ENCODE measurements around the gene ENPP6.
"Not testable (repeated sequence)": the region's sequence is repeated elsewhere in the genome, so short reads cannot be mapped to it uniquely, and the experiment has no call there.

Gene ENPP6

GRCh38 chr4:184215709-184216328, 1.9 kb downstream of the ENPP6 start:
- Histone ChIP-seq H3K9me3 (ENCODE audit: low read length) (no peaks in the 10 kb centered on the region), H3K9me2 (ENCODE audit: low read depth, low read length) (no peaks in the 10 kb centered on the region), H3K4me1 (ENCODE audit: insufficient read depth, low read length, severe bottlenecking) (no peaks in the 10 kb centered on the region), H2AFZ (ENCODE audit: low read length) (no peak overlapping the region), H3K27me3 (ENCODE audit: insufficient read depth, low read length) (0 out of 2 replicates have a peak, but pooled peaks cover 6% of the 10 kb centered on the region), H4K20me1 (ENCODE audit: insufficient read depth, low read length) (no peaks in the 10 kb centered on the region), H3K4me2 (ENCODE audit: low read length) (no peak overlapping the region), H3K9ac (ENCODE audit: low read length) (no peak overlapping the region), H3K27ac (ENCODE audit: low read depth, low read length, poor library complexity, severe bottlenecking) (no peak overlapping the region), H3K4me3 (ENCODE audit: low read depth, low read length, poor library complexity, severe bottlenecking) (no peak overlapping the region), H3K79me2 (ENCODE audit: insufficient read depth, low read length) (no peaks in the 10 kb centered on the region), H3K36me3 (ENCODE audit: insufficient read depth, low read length) (no peaks in the 10 kb centered on the region), H3F3A (ENCODE audit: insufficient read depth, low read length) (no peaks in the 10 kb centered on the region)
- no peak for TF ChIP-seq CTCF (IDR thresholded peaks at IDR 0.05; ENCODE audit: low read length)
- TF ChIP-seq EZH2 (IDR thresholded peaks at IDR 0.05; ENCODE audit: borderline replicate concordance, low read length) = no peak

DNA sequence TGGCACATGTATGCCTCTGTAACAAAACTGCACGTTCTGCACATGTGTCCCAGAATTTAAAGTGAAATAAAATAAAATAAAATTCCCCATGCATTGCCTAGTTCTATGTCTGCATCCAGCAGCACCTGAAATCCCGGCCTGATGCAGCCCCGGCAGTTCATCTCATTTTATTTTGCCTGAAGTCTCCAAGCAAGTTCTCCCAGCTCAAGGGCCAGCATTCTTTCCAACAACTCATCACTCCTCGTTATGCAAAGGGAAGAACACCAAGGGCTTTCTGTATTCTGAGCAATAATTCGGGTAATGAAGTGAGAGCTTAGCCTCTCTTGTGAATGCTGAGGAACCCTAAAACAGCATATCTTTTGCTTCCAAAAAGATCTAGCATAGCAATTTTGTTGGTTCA, 2.7 kb downstream of the ENPP6 start:
- no peaks in the 10 kb centered on the region for H3F3A ChIP-seq (ENCODE audit: insufficient read depth, low read length)
- no peaks in the 10 kb centered on the region for H3K79me2 ChIP-seq (ENCODE audit: insufficient read depth, low read length)
- TF ChIP-seq CTCF (IDR thresholded peaks at IDR 0.05; ENCODE audit: low read length) (no peak), EZH2 (IDR thresholded peaks at IDR 0.05; ENCODE audit: borderline replicate concordance, low read length) (no peak)
- no peaks in the 10 kb centered on the region for H3K9me2 ChIP-seq (ENCODE audit: low read depth, low read length)
- H3K4me1 ChIP-seq (ENCODE audit: insufficient read depth, low read length, severe bottlenecking) = no peaks in the 10 kb centered on the region
- no peak overlapping the region for H3K27ac ChIP-seq (ENCODE audit: low read depth, low read length, poor library complexity, severe bottlenecking)
- H3K36me3 ChIP-seq (ENCODE audit: insufficient read depth, low read length) = no peaks in the 10 kb centered on the region
- 0 out of 2 replicates have a peak, but pooled peaks cover 6% of the 10 kb centered on the region for H3K27me3 ChIP-seq (ENCODE audit: insufficient read depth, low read length)
- no peak overlapping the region for H3K4me2 ChIP-seq (ENCODE audit: low read length)
- H3K9ac ChIP-seq (ENCODE audit: low read length) = no peak overlapping the region
- H4K20me1 ChIP-seq (ENCODE audit: insufficient read depth, low read length) = no peaks in the 10 kb centered on the region
- H3K9me3 ChIP-seq (ENCODE audit: low read length) = no peaks in the 10 kb centered on the region
- H3K4me3 ChIP-seq (ENCODE audit: low read depth, low read length, poor library complexity, severe bottlenecking) = no peak overlapping the region
- no peak overlapping the region for H2AFZ ChIP-seq (ENCODE audit: low read length)

- not testable (repeated sequence) for H3K4me1 ChIP-seq (ENCODE audit: insufficient read depth, low read length, severe bottlenecking); H3K27ac ChIP-seq (ENCODE audit: low read depth, low read length, poor library complexity, severe bottlenecking); H3K9me3 ChIP-seq (ENCODE audit: low read length); H3K36me3 ChIP-seq (ENCODE audit: insufficient read depth, low read length); H3K9ac ChIP-seq (ENCODE audit: low read length); H2AFZ ChIP-seq (ENCODE audit: low read length); H3K79me2 ChIP-seq (ENCODE audit: insufficient read depth, low read length); H3K9me2 ChIP-seq (ENCODE audit: low read depth, low read length); H3F3A ChIP-seq (ENCODE audit: insufficient read depth, low read length); H4K20me1 ChIP-seq (ENCODE audit: insufficient read depth, low read length); H3K4me2 ChIP-seq (ENCODE audit: low read length); H3K27me3 ChIP-seq (ENCODE audit: insufficient read depth, low read length); H3K4me3 ChIP-seq (ENCODE audit: low read depth, low read length, poor library complexity, severe bottlenecking)
These were observed 9.7 kb downstream of the ENPP6 start for GRCh38 chr4:184207734-184208607.
